GM20431 (cell line): ENCODE measurements around the gene HNRNPUL1.

Experiments used
- in situ Hi-C: fragments of 300-500 bp; cut with MseI, MboI; formaldehyde crosslinking; loops from one replicate; pipeline ENCODE4 v1.15.0; 2020; ENCODE audit warnings: low sequenced_read_pairs; ENCODE audit not compliant: unreplicated experiment

HNRNPUL1 gene

DNA sequence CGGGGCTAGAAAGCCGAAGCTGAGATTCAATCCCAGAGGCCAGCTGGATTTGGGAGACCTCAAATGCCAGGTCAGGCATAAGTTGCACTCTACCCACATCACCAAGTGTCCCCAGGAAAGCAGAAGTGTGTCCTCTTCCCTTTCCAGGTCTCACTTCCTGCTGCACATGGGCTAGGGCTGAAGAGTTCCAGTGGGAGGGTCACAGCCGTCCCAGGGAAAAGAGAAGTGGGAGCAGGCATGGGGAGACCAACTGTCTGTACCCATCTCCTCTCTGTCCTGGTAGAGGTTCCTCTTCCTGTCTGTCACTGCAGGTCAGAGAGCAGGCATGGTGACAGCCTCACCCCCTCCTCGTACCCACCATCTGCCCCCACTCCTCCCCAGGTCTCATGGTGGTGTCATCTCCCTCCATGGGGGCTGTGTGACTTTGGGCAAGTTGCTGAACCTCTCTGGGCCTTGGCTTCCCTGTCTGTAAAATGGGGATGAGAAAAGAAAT is 30.4 kb upstream of the HNRNPUL1 start:
- in situ Hi-C loops: no loop called here

DNA sequence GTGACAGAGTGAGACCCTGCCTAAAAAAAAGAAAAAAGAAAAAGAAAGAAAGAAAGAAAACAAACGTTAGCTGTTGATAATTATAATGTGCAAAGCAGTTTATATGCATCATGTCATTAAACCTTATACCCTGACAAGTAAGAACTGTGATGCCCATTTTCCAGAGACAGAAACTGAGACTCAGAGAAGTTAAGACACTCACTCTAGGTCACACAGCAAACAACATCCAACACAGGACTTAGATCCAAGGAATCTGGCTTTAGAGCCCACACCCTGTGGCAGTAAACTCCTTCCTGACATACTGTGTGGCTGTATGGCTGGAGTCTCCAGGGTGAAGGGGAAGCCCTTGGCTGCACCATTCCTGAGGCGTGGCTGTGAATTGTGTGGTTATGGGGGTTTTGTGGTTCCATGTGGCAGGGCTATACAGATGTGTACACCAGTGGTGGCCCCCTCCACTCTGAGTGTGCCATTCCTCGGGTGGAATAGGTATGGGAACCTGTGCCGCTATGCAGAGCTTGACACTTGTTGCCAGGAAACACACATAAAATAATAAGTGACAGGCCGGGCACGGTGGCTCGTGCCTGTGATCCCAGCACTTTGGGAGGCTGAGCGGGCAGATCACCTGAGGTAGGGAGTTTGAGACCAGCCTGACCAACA is 29.5 kb upstream of the HNRNPUL1 start:
- in situ Hi-C loops: no loop called here

DNA sequence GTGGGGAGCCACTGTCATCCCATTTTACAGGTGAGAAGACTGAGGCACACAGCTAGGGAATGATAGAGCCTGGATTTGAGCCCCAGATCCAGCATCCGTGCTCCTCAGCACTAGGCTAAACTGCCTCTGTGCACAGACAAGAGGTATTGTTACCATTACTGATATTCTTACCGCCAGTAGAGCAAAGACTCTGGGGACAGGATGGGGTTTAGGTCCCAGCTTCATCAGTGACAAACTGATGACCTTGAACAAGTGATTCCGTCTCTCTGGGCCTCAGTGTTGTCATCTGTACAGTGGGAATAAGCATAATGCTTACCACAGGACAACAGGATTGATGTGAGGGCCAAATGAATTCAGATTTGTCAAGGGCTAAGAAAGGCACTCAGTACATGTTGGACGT is 28.7 kb upstream of the HNRNPUL1 start:
- in situ Hi-C loops: no loop called here

DNA sequence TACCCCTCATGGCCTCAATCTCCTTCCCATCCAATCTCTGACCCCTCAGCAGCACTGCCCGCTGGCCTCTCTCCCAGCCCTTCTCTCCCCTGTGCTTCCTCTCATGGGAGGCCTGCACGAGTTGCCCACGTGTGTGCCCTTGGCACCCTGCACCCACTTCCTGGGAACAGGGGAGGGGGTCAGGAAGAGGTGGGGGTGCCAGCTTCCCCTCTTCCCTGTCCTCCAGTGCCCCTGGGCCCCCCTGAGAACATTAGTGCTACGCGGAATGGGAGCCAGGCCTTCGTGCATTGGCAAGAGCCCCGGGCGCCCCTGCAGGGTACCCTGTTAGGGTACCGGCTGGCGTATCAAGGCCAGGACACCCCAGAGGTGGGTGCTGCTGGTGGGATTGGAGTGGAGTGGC is 25.9 kb upstream of the HNRNPUL1 start:
- in situ Hi-C loops: no loop called here

DNA sequence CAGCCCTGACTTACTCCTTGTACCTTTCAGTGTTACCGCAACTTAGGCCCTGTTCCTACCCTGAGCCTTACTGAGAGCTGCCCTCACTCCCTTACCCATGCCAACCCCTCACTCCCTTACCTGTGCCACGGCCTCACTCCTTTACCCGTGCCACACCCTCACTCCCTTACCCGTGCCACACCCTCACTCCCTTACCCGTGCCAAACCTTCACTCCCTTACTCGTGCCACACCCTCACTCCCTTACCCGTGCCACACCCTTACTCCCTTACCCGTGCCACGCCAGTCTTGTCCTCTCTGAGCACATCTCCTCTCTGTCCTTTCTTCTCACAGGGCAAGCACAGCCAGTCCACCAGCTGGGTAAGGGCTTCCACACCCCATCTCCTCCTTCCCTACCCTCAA is 24.8 kb upstream of the HNRNPUL1 start:
- in situ Hi-C loops: no loop called here

DNA sequence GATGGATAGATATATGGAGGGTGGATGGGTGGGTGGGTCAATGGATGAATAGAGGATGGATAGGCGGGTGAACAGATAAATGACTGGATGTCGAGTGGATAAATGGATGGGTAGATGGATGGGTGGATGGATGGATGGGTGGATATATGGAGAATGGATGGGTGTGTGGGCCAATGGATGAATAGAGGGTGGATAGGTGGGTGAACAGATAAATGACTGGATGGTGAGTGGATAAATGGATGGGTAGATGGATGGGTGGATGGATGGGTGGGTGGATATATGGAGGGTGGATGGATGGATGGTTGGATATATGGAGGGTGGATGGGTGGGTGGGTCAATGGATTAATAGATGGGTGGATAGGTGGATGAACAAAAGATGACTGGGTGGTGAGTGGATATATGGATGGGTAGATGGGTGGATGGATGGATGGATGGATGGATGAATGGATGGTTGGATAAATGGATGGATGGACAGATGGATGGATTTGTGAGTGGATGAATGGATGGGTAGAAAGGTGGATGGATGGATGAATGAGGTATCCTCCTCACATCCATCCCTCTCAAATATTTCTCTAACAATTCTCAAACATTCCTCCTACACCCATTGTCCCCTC is 24.1 kb upstream of the HNRNPUL1 start:
- in situ Hi-C loops: no loop called here

DNA sequence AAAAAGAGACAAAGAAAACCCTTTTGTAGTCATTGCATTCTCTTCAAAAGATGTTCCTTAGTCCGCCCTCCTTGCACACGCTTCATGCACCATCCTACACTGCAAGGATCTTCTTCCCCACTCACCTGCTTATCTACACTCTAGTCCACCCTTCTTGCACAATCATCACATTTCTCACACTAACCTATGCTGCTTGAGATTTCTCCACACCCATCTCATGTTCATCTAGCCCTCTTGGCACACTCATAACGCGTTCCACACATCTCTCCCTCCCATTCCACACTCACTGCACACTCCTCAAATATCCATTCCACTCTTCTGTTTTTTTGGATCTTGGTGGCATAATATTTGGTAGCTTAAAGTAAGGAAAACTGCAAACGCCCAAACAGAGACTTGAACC is 22.3 kb upstream of the HNRNPUL1 start:
- in situ Hi-C loops: no loop called here

DNA sequence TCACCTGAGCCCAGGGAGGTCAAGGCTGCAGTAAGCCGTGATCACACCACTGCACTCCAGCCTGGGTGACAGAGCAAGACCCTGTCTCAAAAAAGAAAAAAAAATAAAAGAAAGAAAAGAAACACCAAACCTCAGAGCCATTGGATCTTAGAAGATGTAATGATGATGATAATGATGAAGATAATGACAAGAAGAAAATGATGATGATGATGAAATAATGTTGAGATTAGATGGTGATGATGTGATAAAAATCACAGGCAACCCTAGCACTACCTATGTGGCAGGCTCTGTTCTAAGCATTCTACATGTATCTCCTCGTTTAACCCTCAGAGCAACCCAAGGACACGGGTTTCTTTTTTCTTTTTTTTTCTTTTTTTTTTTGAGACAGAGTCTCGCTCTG is 20.1 kb upstream of the HNRNPUL1 start:
- in situ Hi-C loops: no loop called here

DNA sequence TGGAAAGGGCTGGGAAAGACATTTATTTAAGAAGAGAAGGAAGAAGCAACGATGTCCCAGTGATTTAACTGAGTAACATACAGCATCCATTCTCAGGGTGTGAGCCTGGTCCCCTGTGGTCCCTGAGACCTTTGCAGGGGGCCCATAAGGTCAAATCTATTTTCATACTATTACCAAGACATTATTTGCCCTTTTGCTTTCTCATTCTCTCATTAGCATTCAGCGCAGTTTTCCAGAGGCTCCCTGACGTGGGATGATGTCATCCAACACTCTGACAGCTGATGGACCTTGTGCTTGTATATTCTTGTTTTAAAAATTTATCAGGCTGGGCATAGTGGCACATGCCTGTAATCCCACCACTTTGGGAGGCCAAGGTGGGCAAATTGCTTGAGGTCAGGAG is 18.3 kb upstream of the HNRNPUL1 start:
- in situ Hi-C loops: no loop called here

DNA sequence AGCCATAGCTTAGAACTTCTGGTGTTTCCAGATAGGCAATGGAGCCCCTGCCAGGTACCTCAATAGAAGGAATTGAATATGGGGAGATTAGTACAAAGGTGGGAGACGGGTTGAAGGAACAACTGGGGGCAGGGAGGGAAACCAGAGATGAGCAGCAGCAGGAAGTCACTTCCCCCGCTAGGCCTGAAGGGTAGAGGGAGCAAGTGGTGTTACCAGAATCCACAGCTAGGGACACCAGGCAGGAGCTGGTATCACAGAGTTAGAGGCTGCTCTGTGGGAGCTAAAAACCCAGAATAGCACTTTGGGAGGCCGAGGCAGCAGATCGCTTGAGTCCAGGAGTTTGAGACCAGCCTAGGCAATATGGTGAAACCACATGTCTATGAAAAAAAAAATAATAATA is 15.3 kb upstream of the HNRNPUL1 start:
- in situ Hi-C loops: no loop called here

DNA sequence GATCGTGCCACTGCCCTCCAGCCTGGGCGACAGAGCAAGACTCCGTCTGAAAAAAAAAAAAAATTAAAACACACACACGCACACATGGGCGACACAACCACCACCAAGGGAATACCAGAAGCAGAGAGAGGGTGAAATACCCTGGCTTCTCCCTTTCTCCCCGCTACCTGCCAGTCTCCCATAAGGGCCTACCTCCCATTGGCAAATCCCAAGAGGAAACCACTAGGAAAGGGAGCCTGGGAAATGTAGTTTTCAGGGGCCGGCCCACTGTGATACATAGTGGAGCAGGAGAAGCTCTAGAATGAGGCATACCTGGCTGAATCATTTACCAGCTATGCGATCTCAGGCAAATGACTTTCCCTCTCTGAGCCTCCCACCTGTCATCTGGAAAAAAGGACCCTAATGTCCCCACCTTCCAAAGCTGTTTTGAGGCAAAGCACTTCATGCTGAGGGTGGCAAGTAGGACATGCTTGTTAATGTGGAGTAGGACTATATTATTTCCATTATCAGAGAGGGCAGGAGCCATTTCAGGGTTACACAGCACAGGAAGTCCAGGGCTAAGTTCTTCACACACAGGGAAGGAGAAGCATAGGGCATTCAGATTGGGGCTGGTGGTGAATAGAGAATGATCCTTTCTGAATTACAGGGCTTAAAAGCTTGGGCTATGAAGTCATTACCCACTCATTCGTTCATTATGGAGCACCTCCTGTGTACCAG is 14.3 kb upstream of the HNRNPUL1 start:
- in situ Hi-C loops: no loop called here

DNA sequence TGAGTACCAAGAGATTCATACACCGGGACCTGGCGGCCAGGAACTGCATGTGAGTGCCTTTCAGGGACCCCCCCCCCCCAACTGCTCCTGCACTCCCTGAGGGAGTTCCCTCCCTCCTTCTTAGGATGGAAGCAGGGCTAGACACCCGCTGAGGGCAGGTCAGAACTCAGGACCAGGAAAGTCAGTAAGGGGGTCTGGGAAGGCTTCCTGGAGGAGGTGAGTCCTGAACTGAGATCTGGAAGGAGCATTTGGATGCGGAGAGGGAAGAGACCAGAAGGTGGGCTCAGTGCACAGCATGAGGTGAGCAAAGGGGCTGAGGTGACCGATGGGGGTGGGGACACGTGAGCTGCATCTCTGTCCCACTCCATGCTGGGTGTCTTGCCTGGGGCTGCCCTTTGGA is 10.5 kb upstream of the HNRNPUL1 start:
- in situ Hi-C loops: no loop called here

DNA sequence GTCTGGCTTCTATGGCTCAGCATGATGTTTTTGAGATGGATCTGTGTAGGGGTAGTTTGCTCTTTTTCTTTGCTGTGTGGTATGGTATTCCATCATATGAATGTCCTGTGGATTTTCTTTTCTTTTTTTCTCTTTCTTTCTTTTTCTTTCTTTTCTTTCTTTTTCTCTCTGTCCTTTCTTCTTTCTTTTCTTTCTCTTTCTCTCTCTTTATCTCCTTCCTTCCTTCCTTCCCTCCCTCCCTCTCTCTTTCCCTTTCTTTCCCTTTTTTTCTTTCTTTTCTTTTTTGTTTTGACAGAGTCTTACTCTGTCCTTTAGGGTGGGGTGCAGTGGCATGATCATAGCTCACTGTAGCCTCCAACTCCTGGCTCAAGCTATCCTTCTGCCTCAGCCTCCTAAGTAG is 9.0 kb upstream of the HNRNPUL1 start:
- in situ Hi-C loops: no loop called here

DNA sequence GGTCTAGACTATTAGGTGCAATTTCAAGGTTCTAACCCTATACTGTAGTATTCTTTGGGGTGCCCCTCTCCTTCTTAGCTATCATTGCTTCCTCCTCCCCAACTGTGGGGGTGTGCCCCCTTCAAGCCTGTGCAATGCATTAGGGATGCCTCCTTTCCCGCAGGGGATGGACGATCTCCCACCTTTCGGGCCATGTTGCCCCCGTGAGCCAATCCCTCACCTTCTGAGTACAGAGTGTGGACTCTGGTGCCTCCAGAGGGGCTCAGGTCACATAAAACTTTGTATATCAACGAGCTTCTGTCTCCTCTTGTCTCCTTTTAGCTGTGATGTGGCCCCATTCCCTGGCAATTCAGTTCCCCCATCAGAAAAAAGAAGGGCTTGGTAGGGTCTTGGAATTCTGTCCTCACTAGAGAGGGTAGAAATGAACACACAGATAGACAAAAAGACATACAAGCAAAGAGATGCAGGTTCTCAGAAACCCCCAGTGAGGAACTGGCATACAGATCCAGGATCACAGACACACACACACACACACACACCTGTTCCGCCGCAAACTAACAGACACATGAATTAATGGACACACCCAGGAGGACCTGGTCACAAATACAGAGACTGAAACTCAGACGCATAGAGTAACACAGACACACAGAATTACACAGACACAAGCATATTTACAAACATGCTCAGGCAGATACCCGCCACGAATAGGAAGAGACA is 2.5 kb upstream of the HNRNPUL1 start:
- in situ Hi-C loops: no loop called here

DNA sequence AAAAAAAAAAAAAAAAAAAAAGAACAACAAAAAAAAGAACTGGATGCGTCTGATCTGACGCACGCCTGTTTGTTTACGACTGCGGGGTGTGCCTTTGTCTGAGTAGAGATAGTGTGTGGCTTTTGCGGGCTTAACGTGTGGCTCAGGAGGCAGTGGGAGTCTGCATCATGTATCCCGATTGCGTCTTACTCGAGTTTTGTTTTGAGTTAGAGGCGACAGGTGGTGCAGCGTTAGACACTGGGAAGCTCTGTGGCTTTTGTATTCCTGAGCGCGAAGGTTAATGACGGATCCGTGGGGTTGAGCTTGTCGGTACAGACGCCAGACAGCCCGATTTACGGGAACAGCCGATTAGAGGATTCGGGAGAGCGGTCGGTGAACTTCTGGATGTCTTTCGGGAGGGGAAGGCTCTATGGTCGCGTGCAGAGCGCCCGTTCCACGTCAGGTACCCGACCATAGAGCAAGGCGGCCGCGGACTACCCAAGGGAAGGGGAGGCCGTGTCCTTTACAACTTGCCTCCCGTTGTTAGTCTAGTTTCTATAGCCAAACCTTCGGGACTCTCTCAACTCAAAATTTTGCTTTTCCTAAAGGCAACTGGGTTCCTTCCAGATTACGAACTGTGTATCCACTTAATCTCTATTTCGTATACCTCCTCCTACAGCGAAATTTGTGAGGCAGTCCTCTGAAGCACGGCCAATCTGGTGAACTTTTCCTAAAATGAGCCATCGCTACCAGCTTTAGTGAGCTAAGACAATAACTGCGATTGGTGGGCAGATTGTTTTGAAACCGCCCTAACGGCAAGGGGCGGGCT is 926 bp upstream of the HNRNPUL1 start:
- in situ Hi-C loops: no loop called here

DNA sequence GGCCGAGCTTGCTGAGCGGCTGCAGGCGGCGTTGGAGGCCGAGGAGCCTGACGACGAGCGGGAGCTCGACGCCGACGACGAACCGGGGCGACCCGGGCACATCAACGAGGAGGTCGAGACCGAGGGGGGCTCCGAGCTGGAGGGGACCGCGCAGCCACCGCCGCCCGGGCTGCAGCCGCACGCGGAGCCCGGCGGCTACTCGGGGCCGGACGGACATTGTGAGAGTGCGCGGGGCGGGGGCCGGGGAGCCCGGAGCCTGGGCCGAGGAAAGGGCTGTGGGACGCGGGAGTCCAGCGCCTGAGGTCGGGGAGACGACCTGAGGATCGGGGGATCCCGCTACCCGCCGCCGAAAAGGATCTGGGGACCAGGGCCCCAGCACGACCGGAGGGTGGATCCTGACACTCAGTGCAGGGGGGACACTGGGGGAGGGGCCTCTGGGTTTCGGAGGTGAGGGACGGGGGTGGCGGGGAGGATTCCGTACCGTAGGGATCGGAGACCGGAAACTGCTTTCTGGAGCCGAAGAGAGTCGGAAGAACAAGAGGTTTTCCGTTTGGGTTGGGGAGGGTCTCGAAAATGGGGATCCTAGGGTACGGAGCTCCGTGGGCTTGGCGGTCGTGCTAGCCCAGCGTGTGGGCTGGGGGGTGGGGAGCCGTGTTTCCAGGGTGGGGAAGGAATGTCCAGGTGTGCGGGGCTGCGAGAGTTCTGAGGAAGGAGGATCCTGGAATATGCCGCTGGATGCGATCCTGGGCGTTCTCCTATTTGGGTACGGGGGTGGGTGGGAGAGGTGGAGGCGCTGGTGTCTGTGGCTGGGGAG is 616 bp downstream of the HNRNPUL1 start:
- in situ Hi-C loops: no loop called here

DNA sequence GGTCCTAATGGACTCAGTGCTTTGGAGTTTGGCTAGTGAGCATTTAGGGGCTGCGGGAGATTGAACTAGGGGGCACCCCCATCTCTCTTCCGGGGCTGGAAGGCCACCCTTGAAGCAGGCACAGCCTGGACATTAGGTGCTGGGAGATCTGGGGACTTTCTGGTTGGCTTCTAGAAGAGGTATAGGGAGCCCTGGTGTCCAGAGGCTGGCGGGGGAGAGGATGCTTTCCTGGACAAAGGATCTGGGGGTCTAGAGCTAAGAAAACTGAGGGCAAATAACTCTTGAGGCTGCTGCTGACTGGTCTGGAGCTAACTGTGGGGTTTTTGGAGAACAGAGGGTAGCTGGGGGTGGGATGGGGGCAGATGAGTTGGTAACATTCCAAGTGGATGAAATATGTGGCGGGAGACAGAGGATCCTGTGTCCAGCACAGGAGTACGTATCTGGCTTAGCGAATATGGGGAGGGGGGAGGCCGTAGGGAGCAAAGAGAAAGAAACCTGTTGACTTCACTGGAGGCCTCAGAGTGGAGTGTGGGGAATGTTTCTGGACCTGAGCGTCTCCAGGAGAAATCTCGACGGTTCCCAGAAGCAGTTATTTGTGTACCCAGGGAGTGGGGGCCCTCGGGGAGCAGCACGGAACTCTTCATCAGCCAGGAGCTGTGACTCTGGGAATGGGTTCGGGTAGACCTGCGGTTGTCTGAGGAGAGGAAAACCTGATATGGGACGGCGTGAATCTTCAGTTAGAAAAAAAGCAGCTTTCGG is 1.4 kb downstream of the HNRNPUL1 start:
- in situ Hi-C loops: no loop called here

DNA sequence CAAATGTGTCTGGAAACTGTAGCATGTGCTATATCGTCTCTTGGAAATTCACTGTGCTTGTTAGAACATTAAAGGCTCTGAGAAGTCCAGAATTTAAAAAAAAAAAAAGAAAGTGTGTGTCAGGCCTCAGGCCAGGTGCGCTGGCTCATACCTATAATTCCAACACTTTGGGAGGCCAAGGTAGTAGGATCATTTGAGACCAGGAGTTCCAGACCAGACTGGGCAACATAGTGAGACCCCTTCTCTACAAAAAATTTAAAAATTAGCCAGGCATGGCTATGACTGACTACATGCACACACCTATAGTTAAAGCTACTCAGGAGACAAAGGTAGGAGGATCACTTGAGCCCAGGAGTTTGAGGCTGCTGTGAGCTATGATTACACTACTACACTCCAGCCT is 4.9 kb downstream of the HNRNPUL1 start:
- in situ Hi-C loops: no loop called here

DNA sequence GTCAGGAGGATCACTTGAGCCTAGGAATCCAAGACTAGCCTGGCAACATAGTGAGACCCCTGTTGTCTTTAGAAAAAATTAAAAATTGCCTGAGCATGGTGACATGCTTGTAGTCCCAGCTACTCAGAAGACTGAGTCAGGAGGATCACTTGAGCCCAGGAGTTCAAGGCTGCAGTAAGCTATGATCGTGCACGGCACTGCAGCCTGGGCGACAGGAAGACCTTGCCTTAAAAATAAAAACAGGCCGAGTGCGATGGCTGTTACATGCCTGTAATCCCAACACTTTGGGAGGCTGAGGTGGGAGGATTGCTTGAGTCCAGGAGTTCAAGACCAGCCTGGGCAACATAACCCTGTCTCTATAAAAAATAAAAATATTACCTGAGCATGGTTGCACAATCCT is 5.4 kb downstream of the HNRNPUL1 start:
- in situ Hi-C loops: no loop called here
